SK-N-SH (cell line): ENCODE measurements around the gene PTPN6. TPM values are rescaled to one million over a fixed set of nuclear protein-coding genes. Genes with fewer than 3 reads are reported as not detected.

Experiments
- CTCF ChIA-PET: fragments of 300-600, 350-600 bp; formaldehyde crosslinking; extraction: SDS; loops from one replicate; lab custom pipeline; 2021; lab: Yijun Ruan, JAX
- POLR2A ChIA-PET: fragments of 350-600 bp; sonication (Branson Sonifier 250); formaldehyde crosslinking; extraction: SDS; loops from one replicate; lab custom pipeline; 2020; ENCODE audit warnings: antibody characterized with exemption, inconsistent platforms; lab: Yijun Ruan, JAX
- DNase-seq: peaks from one replicate; pipeline ENCODE4 v3.0.0; 2012
- H2AFZ ChIP-seq: fragments of 200-600 bp; sonication (generic); 2 replicates; pipeline ENCODE4 v1.8.1; 2016; ENCODE audit warnings: antibody characterized with exemption, mild to moderate bottlenecking, low read depth
- H3F3A ChIP-seq: fragments of 200-600 bp; sonication (generic); replicated peaks from 2 replicates; pipeline ENCODE3; 2016; ENCODE audit warnings: antibody characterized with exemption, mild to moderate bottlenecking; ENCODE audit not compliant: insufficient read depth
- H3K27ac ChIP-seq, 2 experiments: fragments of 200-500 bp in 1 of 2; fragments of 200-600 bp in 1 of 2; sonication (Bioruptor generic) in 1 of 2; sonication (generic), shearing (Covaris generic) in 1 of 2; 2 replicates each; pipeline versions ENCODE4 v1.5.1 to v1.6.1; 2014 to 2016; ENCODE audit warnings: low read depth in 2 of 2, inconsistent platforms in 1 of 2, low read length in 1 of 2, mild to moderate bottlenecking in 1 of 2, mixed read lengths in 1 of 2
- H3K27me3 ChIP-seq: fragments of 200-600 bp; sonication (generic), shearing (Covaris generic); 2 replicates; pipeline ENCODE4 v1.6.1; 2016; ENCODE audit warnings: mixed run types; ENCODE audit not compliant: insufficient read depth
- H3K36me3 ChIP-seq, 2 experiments: fragments of 200-500 bp in 1 of 2; fragments of 200-600 bp in 1 of 2; sonication (Bioruptor generic) in 1 of 2; sonication (generic) in 1 of 2; replicated peaks in 1 of 2; 2 replicates each; pipeline versions ENCODE3 to v1.5.1; 2014 to 2016; ENCODE audit warnings: low read length in 1 of 2, mild to moderate bottlenecking in 1 of 2; ENCODE audit not compliant: insufficient read depth in 2 of 2, control insufficient read depth in 1 of 2
- H3K4me1 ChIP-seq, 2 experiments: fragments of 200-500 bp in 1 of 2; fragments of 200-600 bp in 1 of 2; sonication (Bioruptor generic) in 1 of 2; sonication (generic), shearing (Covaris generic) in 1 of 2; 2 replicates each; pipeline versions ENCODE4 v1.5.1 to v1.6.1; 2014 to 2016; ENCODE audit warnings: low read depth in 1 of 2, low read length in 1 of 2, mixed run types in 1 of 2; ENCODE audit not compliant: insufficient read depth in 2 of 2, control insufficient read depth in 1 of 2
- H3K4me2 ChIP-seq: fragments of 200-600 bp; sonication (generic), shearing (Covaris generic); 2 replicates; pipeline ENCODE4 v1.6.1; 2017; ENCODE audit warnings: mixed run types
- H3K4me3 ChIP-seq, 2 experiments: fragments of 200-500 bp in 1 of 2; fragments of 200-600 bp in 1 of 2; sonication (Bioruptor generic) in 1 of 2; sonication (generic), shearing (Covaris generic) in 1 of 2; 2 replicates each; pipeline versions ENCODE4 v1.5.1 to v1.8.1; 2014 to 2016; ENCODE audit warnings: low read depth in 2 of 2, inconsistent platforms in 1 of 2, low read length in 1 of 2, mild to moderate bottlenecking in 1 of 2, mixed read lengths in 1 of 2, moderate library complexity in 1 of 2
- H3K79me2 ChIP-seq: fragments of 200-600 bp; sonication (generic); 2 replicates; pipeline ENCODE4 v1.8.1; 2017; ENCODE audit warnings: mild to moderate bottlenecking; ENCODE audit not compliant: insufficient read depth
- H3K9ac ChIP-seq: fragments of 200-600 bp; sonication (generic); 2 replicates; pipeline ENCODE4 v1.6.1; 2017; ENCODE audit warnings: mixed run types
- H3K9me2 ChIP-seq: fragments of 200-600 bp; sonication (generic); 2 replicates; pipeline ENCODE4 v1.6.1; 2017; ENCODE audit warnings: mixed run types
- H3K9me3 ChIP-seq: fragments of 200-600 bp; sonication (generic); 2 replicates; pipeline ENCODE4 v1.6.1; 2017; ENCODE audit warnings: mixed run types, mild to moderate bottlenecking, moderate library complexity
- H4K20me1 ChIP-seq: fragments of 200-600 bp; sonication (generic); 2 replicates; pipeline ENCODE4 v1.6.1; 2017; ENCODE audit warnings: mild to moderate bottlenecking, mixed run types; ENCODE audit not compliant: insufficient read depth
- ELF1 ChIP-seq: IDR thresholded peaks from 2 replicates; pipeline ENCODE4 v1.4.0; 2012
- EP300 ChIP-seq, 2 experiments: IDR thresholded peaks; 2 replicates each; pipeline versions ENCODE4 v1.4.0 to v1.6.1; 2012; ENCODE audit warnings: borderline replicate concordance in 1 of 2, low read depth in 1 of 2, low read length in 1 of 2
- EZH2phosphoT487 ChIP-seq: fragments of 200-600 bp; sonication (generic); IDR thresholded peaks from 2 replicates; pipeline ENCODE4 v1.6.1; 2017; ENCODE audit warnings: low read depth, mixed run types, mild to moderate bottlenecking, antibody characterized with exemption, moderate library complexity, borderline replicate concordance
- FOXJ3 ChIP-seq: sonication (generic); formaldehyde crosslinking; IDR thresholded peaks from 2 replicates; pipeline ENCODE4 v1.5.1; 2020; ENCODE audit warnings: mild to moderate bottlenecking, missing genetic modification reagents
- FOXM1 ChIP-seq: IDR thresholded peaks from 2 replicates; pipeline ENCODE4 v1.4.0; 2012; ENCODE audit warnings: low read depth, mild to moderate bottlenecking
- GABPA ChIP-seq: IDR thresholded peaks from 2 replicates; pipeline ENCODE4 v1.4.0; 2012; ENCODE audit warnings: low read depth, mild to moderate bottlenecking
- GATA2 ChIP-seq: sonication (generic); formaldehyde crosslinking; IDR thresholded peaks from 2 replicates; pipeline ENCODE4 v1.5.0; 2020; ENCODE audit warnings: mild to moderate bottlenecking, missing genetic modification reagents
- JUND ChIP-seq: IDR thresholded peaks from 2 replicates; pipeline ENCODE4 v1.4.0; 2012
- MAX ChIP-seq: IDR thresholded peaks from 2 replicates; pipeline ENCODE4 v1.4.0; 2012; ENCODE audit warnings: low read depth
- NFIC ChIP-seq: IDR thresholded peaks from 2 replicates; pipeline ENCODE4 v1.4.0; 2012; ENCODE audit warnings: borderline replicate concordance
- PBX3 ChIP-seq: IDR thresholded peaks from 2 replicates; pipeline ENCODE4; 2012
- RAD21 ChIP-seq: IDR thresholded peaks from 2 replicates; pipeline ENCODE4 v1.6.1; 2012; ENCODE audit warnings: mild to moderate bottlenecking, low read length
- RCOR1 ChIP-seq: fragments of 150-350 bp; IDR thresholded peaks from 2 replicates; pipeline ENCODE4 v1.6.1; 2017; ENCODE audit warnings: antibody characterized with exemption, low read length
- RXRA ChIP-seq: IDR thresholded peaks from 2 replicates; pipeline ENCODE4 v1.4.0; 2012; ENCODE audit warnings: low read depth, mild to moderate bottlenecking, borderline replicate concordance
- SIN3A ChIP-seq: IDR thresholded peaks from 2 replicates; pipeline ENCODE4 v1.6.1; 2012; ENCODE audit warnings: low read depth, mild to moderate bottlenecking, low read length, moderate library complexity, borderline replicate concordance
- SMC3 ChIP-seq: IDR thresholded peaks from 2 replicates; pipeline ENCODE4 v1.6.1; 2012; ENCODE audit warnings: low read depth, low read length, improper control_type of control experiment
- TCF12 ChIP-seq: IDR thresholded peaks from 2 replicates; pipeline ENCODE4 v1.4.0; 2012
- TEAD4 ChIP-seq: IDR thresholded peaks from 2 replicates; pipeline ENCODE4 v1.4.0; 2012; ENCODE audit warnings: mild to moderate bottlenecking, borderline replicate concordance; ENCODE audit not compliant: insufficient read depth
- YY1 ChIP-seq: IDR thresholded peaks from 2 replicates; pipeline ENCODE4 v1.4.0; 2012; ENCODE audit warnings: low read depth, mild to moderate bottlenecking
- ZBTB33 ChIP-seq: IDR thresholded peaks from 2 replicates; pipeline ENCODE4 v1.4.0; 2012; ENCODE audit warnings: low read depth, borderline replicate concordance
- WGBS: methylation state at CpG from one replicate; pipeline ENCODE4 v1.1.6; 2017; ENCODE audit warnings: low lambda C conversion rate; 5-methylcytosine and 5-hydroxymethylcytosine counted together
- polyA plus RNA-seq, 3 experiments: library from polyadenylated mRNA; depleted of rRNA; stranded (reverse); fragments of >200 nt; gene quantifications; 2 replicates each; pipeline ENCODE4 v1.2.3, GENCODE V29; 2012
- TF ChIP-seq, protein P1 (sequence below): fragments of 150-350 bp; IDR thresholded peaks from 2 replicates; pipeline ENCODE4 v1.6.1; 2017; ENCODE audit warnings: antibody characterized with exemption, low read length, low read depth, borderline replicate concordance

The PTPN6 gene
- polyA plus RNA-seq, 1 of the 3 experiments (the other 2 are of a cell fraction): 0.12 TPM

- no peaks in the 10 kb centered on the region for H3K4me1 ChIP-seq
- H3K9me3 ChIP-seq: no peaks in the 10 kb centered on the region
- POLR2A ChIA-PET: no interaction called here
- H3K27ac ChIP-seq: no peak overlapping the region
- WGBS: 98% methylated on average over 2 of the region's 2 CpGs
- H3F3A ChIP-seq: no peaks in the 10 kb centered on the region
- H3K27me3 ChIP-seq: no peaks in the 10 kb centered on the region
- H4K20me1 ChIP-seq: no peaks in the 10 kb centered on the region
- peaks cover 0 to 8% of the 10 kb centered on the region in 2 experiments for H3K36me3 ChIP-seq
- no peak overlapping the region for H3K9ac ChIP-seq
- no peaks in the 10 kb centered on the region for H3K9me2 ChIP-seq
- H2AFZ ChIP-seq: no peak overlapping the region
- H3K4me3 ChIP-seq: no peak overlapping the region
- DNase-seq: no peak
- TF ChIP-seq RCOR1: no peak
- no peak for TF ChIP-seq GATA2 (CRISPR knock-in tag)
- no peak for TF ChIP-seq RAD21
- no peak for TF ChIP-seq JUND
- TF ChIP-seq PBX3: no peak
- no peak for TF ChIP-seq EZH2phosphoT487
- no peak for TF ChIP-seq YY1
- TF ChIP-seq SMC3: no peak
- no peak for TF ChIP-seq TCF12
- TF ChIP-seq, protein P1, sequence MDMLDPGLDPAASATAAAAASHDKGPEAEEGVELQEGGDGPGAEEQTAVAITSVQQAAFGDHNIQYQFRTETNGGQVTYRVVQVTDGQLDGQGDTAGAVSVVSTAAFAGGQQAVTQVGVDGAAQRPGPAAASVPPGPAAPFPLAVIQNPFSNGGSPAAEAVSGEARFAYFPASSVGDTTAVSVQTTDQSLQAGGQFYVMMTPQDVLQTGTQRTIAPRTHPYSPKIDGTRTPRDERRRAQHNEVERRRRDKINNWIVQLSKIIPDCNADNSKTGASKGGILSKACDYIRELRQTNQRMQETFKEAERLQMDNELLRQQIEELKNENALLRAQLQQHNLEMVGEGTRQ: no peak
- TF ChIP-seq GABPA: no peak
- no peak for TF ChIP-seq TEAD4
- TF ChIP-seq ZBTB33: no peak
- TF ChIP-seq, all 33 proteins: peak for 0
- Histone ChIP-seq H3K79me2 (no peaks in the 10 kb centered on the region), H3K4me2 (no peak overlapping the region)
- CTCF ChIA-PET: interaction anchor here (0.9 to 2.3 kb wide), 6 partner anchors 10 to 132 kb away, joined by 3 to 8 read pairs (median 4); partner anchors contain the start of genes C12orf57 and LPCAT3
Observed at GRCh38 chr12:7004840-7005239, 53.7 kb downstream of the PTPN6 start.

- CTCF ChIA-PET: interaction anchor here (0.8 to 2.3 kb wide), 7 partner anchors 10 to 133 kb away, joined by 3 to 8 read pairs (median 4); partner anchors contain the start of genes C12orf57 and LPCAT3
- Histone ChIP-seq H3K9me2 (no peaks in the 10 kb centered on the region), H2AFZ (no peak overlapping the region), H3K9ac (no peak overlapping the region), H3K79me2 (no peaks in the 10 kb centered on the region), H3K4me2 (no peak overlapping the region), H3K9me3 (no peaks in the 10 kb centered on the region), H3K27ac (no peak overlapping the region), H3K4me3 (no peak overlapping the region), H3K36me3 (peaks cover 3 to 8% of the 10 kb centered on the region in 2 experiments), H3F3A (no peaks in the 10 kb centered on the region), H3K27me3 (no peaks in the 10 kb centered on the region), H4K20me1 (no peaks in the 10 kb centered on the region), H3K4me1 (no peaks in the 10 kb centered on the region)
- no peak for DNase-seq
- POLR2A ChIA-PET: no interaction called here
- no peak for TF ChIP-seq RAD21
- no peak for TF ChIP-seq PBX3
- TF ChIP-seq RCOR1: no peak
- TF ChIP-seq NFIC: no peak
- no peak for TF ChIP-seq FOXM1
- no peak for TF ChIP-seq YY1
- no peak for TF ChIP-seq ELF1
- TF ChIP-seq RXRA: no peak
- no peak for TF ChIP-seq FOXJ3 (CRISPR knock-in tag)
- TF ChIP-seq EZH2phosphoT487: no peak
- TF ChIP-seq TCF12: no peak
- TF ChIP-seq EP300 (IDR thresholded peaks at IDR 0.05; ENCODE audit: borderline replicate concordance in 1 of 2, low read depth in 1 of 2, low read length in 1 of 2): no peak
- no peak for TF ChIP-seq MAX
- TF ChIP-seq SIN3A: no peak
- 92% methylated on average over 2 of the region's 2 CpGs for WGBS
Observed at GRCh38 chr12:7005311-7005710, 54.2 kb downstream of the PTPN6 start.
